Adipose tissue (tissue), 3 donors: Measurements from ENCODE around the gene SOCS3. TPM values are rescaled to one million over a fixed set of nuclear protein-coding genes. Genes with fewer than 3 reads are reported as not detected.

ENCODE experiments used
- polyA plus RNA-seq, 3 donors: library from polyadenylated mRNA; stranded (reverse); fragments of 200-250 nt; gene quantifications; one replicate each; pipeline ENCODE4 v1.2.3, GENCODE V29; 2013
- donor health status: healthy with polysubstance abuse.
- donor health status: Bipolar disorder and iron deficiency.
- donor health status: healthy.

SOCS3 gene
- polyA plus RNA-seq, 3 donors: 33.1 to 1,268 (median 796) TPM

Other genes with a start within 250 kb of the SOCS3 start
- 10 to 100 TPM; 14.1 to 58.4 (median 55.2) TPM for gene TMC6, start 231.3 kb downstream of the SOCS3 start, polyA plus RNA-seq
- gene TMC8, start 229.3 kb downstream of the SOCS3 start, polyA plus RNA-seq: 1 to 10 TPM; 4.6 to 5.9 (median 4.9) TPM
- gene C17orf99, start 213.7 kb downstream of the SOCS3 start, polyA plus RNA-seq: not detected
- 100 to 1,000 TPM in 1 of 3 donors, 10 to 100 TPM in 2; 37.5 to 113 (median 90.3) TPM for gene SYNGR2, start 191.5 kb downstream of the SOCS3 start, polyA plus RNA-seq
- 1 to 10 TPM; 2.5 to 6.6 (median 2.7) TPM for gene TK1, start 173.0 kb downstream of the SOCS3 start, polyA plus RNA-seq
- 10 to 100 TPM; 17.2 to 33.7 (median 21.7) TPM for gene AFMID, start 172.7 kb downstream of the SOCS3 start, polyA plus RNA-seq
- gene BIRC5, start 145.8 kb downstream of the SOCS3 start, polyA plus RNA-seq: 1 to 10 TPM in 1 of 3 donors, under 1 TPM in 2; 0.31 to 1.2 (median 0.40) TPM
- gene TMEM235, start 128.4 kb downstream of the SOCS3 start, polyA plus RNA-seq: under 1 TPM in 1 of 3 donors, not detected in 2; 0.06 TPM
- gene PGS1, start 18.6 kb upstream of the SOCS3 start, polyA plus RNA-seq: 10 to 100 TPM; 14.2 to 55.2 (median 28.3) TPM
- gene DNAH17, start 217.3 kb upstream of the SOCS3 start, polyA plus RNA-seq: 1 to 10 TPM in 2 of 3 donors, under 1 TPM in 1; 0.35 to 4.8 (median 4.4) TPM